Karpas-422 (cell line): ENCODE measurements around the gene SPAG9. TPM values are rescaled to one million over a fixed set of nuclear protein-coding genes. Genes with fewer than 3 reads are reported as not detected.

Experiments
- DNase-seq: peaks from one replicate; pipeline ENCODE4 v3.0.0-alpha.2; 2015
- H2AFZ ChIP-seq: fragments of 200-600 bp; sonication (generic); 2 replicates; pipeline ENCODE4 v1.6.1; 2014; ENCODE audit warnings: antibody characterized with exemption, low read length, mixed read lengths
- H3K27ac ChIP-seq: fragments of 200-600 bp; sonication (generic); 2 replicates; pipeline ENCODE4 v1.5.1; 2014; ENCODE audit warnings: mild to moderate bottlenecking, low read length, moderate library complexity
- H3K27me3 ChIP-seq: fragments of 200-600 bp; sonication (generic); 2 replicates; pipeline ENCODE4 v1.6.1; 2014; ENCODE audit warnings: low read length, mixed read lengths
- H3K36me3 ChIP-seq: fragments of 200-600 bp; sonication (generic); 2 replicates; pipeline ENCODE4 v1.6.1; 2014; ENCODE audit warnings: low read length, mixed read lengths; ENCODE audit not compliant: insufficient read depth
- H3K4me1 ChIP-seq: fragments of 200-600 bp; sonication (generic); 2 replicates; pipeline ENCODE4 v1.6.1; 2014; ENCODE audit warnings: mild to moderate bottlenecking, low read length, mixed read lengths
- H3K4me2 ChIP-seq: fragments of 200-600 bp; sonication (generic); 2 replicates; pipeline ENCODE4 v1.6.1; 2014; ENCODE audit warnings: low read length, low read depth, mild to moderate bottlenecking; ENCODE audit not compliant: poor library complexity, severe bottlenecking
- H3K4me3 ChIP-seq: fragments of 200-600 bp; sonication (generic); 2 replicates; pipeline ENCODE4 v1.5.1; 2014; ENCODE audit warnings: mild to moderate bottlenecking, antibody characterized with exemption, low read length, mixed read lengths
- H3K79me2 ChIP-seq: fragments of 200-600 bp; sonication (generic); 2 replicates; pipeline ENCODE4 v1.6.1; 2014; ENCODE audit warnings: mild to moderate bottlenecking, low read length, mixed read lengths
- H3K9ac ChIP-seq: fragments of 200-600 bp; sonication (generic); 2 replicates; pipeline ENCODE4 v1.6.0; 2014; ENCODE audit warnings: low read length
- H3K9me2 ChIP-seq: fragments of 200-600 bp; sonication (generic), shearing (Covaris generic); replicated peaks from 2 replicates; pipeline ENCODE4 v1.6.0; 2014; ENCODE audit warnings: mild to moderate bottlenecking, low read length, moderate library complexity; ENCODE audit not compliant: insufficient read depth
- H3K9me3 ChIP-seq: fragments of 300-700, 200-600 bp; sonication (generic); 2 replicates; pipeline ENCODE4 v1.6.1; 2014; ENCODE audit warnings: low read length, mixed read lengths
- H4K20me1 ChIP-seq: fragments of 200-600 bp; sonication (generic); 2 replicates; pipeline ENCODE4 v1.6.1; 2014; ENCODE audit warnings: mild to moderate bottlenecking, antibody characterized with exemption, low read length, low read depth; ENCODE audit not compliant: insufficient read depth
- total RNA-seq: library from RNA; depleted of rRNA; stranded (reverse); fragments of >200 nt; shearing (Covaris generic); gene quantifications from 2 replicates; pipeline ENCODE4 v1.2.3, GENCODE V29; 2014; ENCODE audit warnings: low replicate concordance

Gene SPAG9
- total RNA-seq, 1 experiment from 2014 or later, result 62.4 TPM

DNA sequence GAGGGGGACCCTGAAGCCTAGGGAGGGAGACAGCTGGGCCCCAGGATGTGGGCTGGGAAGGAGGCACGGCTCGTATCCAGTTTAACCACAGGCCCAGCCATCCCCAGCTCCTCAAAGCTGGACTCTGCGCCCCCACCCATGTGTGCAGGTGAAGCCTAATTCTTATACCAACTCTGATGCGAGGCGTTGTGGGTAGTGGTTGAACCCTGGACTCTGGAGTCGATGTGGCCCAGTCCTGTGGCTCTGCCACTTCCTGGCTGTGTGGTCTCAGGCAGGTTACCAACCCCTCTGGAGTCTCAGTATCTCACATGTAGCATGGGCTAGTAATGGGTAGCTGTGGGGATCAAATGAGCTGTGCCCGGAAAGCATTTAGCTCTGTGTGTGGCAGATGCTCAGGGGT lies 194.1 kb downstream of the SPAG9 start:
- H3K27ac ChIP-seq, result no peak overlapping the region
- no peaks in the 10 kb centered on the region for H3K27me3 ChIP-seq
- DNase-seq, result no peak
- H3K4me1 ChIP-seq, result peaks cover 25% of the 10 kb centered on the region
- H2AFZ ChIP-seq, result no peak overlapping the region
- H3K9me2 ChIP-seq, result no peaks in the 10 kb centered on the region
- H3K36me3 ChIP-seq, result no peaks in the 10 kb centered on the region
- H4K20me1 ChIP-seq, result peaks cover 9% of the 10 kb centered on the region; the same call in 1 of the 2 replicates
- H3K9ac ChIP-seq, result no peak overlapping the region
- H3K4me3 ChIP-seq, result no peak overlapping the region
- H3K79me2 ChIP-seq, result no peaks in the 10 kb centered on the region
- no peak overlapping the region for H3K4me2 ChIP-seq
- H3K9me3 ChIP-seq, result no peaks in the 10 kb centered on the region

DNA sequence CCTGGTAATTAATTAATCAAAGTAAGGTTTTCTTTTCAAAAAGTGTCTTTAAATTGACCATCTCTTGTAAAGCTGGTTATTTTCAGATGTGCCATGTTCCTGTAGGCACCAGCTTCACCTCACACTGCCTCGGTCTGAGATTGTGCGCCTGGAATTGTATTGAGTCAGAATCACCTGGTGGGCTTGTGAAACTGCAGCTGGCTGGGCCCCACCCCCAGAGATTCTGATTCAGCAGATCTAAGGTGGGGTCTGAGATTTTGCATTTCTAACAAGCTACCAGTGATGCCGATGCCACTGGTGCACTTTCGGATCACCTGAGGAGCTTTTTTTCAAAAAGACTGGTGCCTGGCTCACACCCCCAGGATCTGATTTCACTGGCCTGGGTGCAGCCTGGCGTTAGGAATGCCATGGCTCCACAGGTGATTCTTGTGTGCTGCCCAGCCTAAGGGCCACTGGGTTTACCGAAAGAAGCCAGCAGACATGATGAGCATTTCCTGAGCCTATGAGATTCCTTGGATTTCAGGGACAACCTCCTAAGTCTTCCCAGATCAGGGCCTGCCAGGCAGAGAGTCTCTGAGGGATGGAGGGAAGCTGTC lies 195.3 kb downstream of the SPAG9 start:
- Histone ChIP-seq H3K9me3 (no peaks in the 10 kb centered on the region), H3K4me2 (no peak overlapping the region), H3K9me2 (no peaks in the 10 kb centered on the region), H3K27me3 (no peaks in the 10 kb centered on the region), H3K4me1 (peaks cover 13% of the 10 kb centered on the region), H3K9ac (no peak overlapping the region), H3K36me3 (no peaks in the 10 kb centered on the region), H2AFZ (no peak overlapping the region), H4K20me1 (peaks cover 9% of the 10 kb centered on the region; the same call in 1 of the 2 replicates), H3K4me3 (no peak overlapping the region), H3K79me2 (no peaks in the 10 kb centered on the region), H3K27ac (no peak overlapping the region)
- DNase-seq, result no peak

DNA sequence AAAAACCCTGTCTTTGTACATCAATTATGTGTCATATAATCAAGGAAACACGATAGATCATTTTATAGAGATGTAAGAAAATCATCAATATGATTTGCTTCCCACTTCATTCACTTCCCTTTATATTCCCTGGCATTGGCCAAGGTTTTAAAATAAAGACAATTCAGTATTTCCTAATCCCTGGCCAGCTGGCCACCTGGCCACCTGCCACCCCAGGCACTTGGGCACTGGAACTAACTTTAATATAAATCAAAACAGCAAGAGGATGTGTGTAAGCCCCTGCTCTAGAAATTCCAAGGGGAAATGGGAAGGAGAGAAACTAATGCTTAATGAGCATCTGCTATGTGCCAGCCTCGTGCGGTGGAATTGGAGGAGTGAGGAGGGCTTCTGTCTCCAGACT lies 195.9 kb downstream of the SPAG9 start:
- peaks cover 7% of the 10 kb centered on the region for H3K4me1 ChIP-seq
- no peak for DNase-seq

GRCh38 chr17:50924300-50924699 lies 196.4 kb downstream of the SPAG9 start:
- Histone ChIP-seq H3K4me1 (peaks cover 2% of the 10 kb centered on the region), H4K20me1 (peaks cover 3% of the 10 kb centered on the region; the same call in 1 of the 2 replicates), H3K79me2 (no peaks in the 10 kb centered on the region), H3K9ac (no peak overlapping the region), H3K9me3 (no peaks in the 10 kb centered on the region), H3K4me3 (no peak overlapping the region), H3K36me3 (no peaks in the 10 kb centered on the region), H3K27me3 (no peaks in the 10 kb centered on the region), H3K9me2 (no peaks in the 10 kb centered on the region), H3K27ac (no peak overlapping the region), H3K4me2 (no peak overlapping the region), H2AFZ (no peak overlapping the region)
- no peak for DNase-seq

More for the DNA sequence above, 195.9 kb downstream of the SPAG9 start:
- Histone ChIP-seq H3K27ac (no peak overlapping the region), H3K9me2 (no peaks in the 10 kb centered on the region), H3K4me2 (no peak overlapping the region), H4K20me1 (peaks cover 6% of the 10 kb centered on the region; the same call in 1 of the 2 replicates), H3K9me3 (no peaks in the 10 kb centered on the region), H3K27me3 (no peaks in the 10 kb centered on the region), H2AFZ (no peak overlapping the region), H3K9ac (no peak overlapping the region), H3K79me2 (no peaks in the 10 kb centered on the region), H3K36me3 (no peaks in the 10 kb centered on the region), H3K4me3 (no peak overlapping the region)

DNA sequence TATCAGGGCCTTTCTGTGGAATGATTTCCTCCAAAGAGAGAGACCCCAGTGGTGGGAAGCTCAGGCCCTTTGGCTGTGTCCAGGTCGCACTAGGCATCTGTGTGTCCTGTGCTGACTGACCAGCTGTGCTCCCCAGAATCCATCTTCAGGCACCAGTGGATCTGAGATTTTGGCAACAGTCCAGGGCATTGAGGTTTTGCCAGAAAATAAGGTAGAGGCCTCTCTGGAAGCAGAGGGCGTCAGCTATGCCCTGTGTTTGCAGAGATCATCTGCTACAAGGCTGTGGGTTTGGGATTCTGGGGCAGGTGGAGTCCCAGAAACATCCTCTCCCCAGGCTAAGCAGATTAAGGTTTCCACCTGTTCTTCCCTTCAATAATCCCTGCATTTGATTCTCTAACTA lies 197.1 kb downstream of the SPAG9 start:
- H3K4me1 ChIP-seq, result no peaks in the 10 kb centered on the region
- H3K27ac ChIP-seq, result no peak overlapping the region
- no peaks in the 10 kb centered on the region for H3K9me2 ChIP-seq
- no peaks in the 10 kb centered on the region for H3K9me3 ChIP-seq
- no peak overlapping the region for H3K4me2 ChIP-seq
- DNase-seq, result no peak
- H4K20me1 ChIP-seq, result no peaks in the 10 kb centered on the region; the same call in 1 of the 2 replicates
- no peak overlapping the region for H2AFZ ChIP-seq
- no peak overlapping the region for H3K9ac ChIP-seq
- no peaks in the 10 kb centered on the region for H3K36me3 ChIP-seq
- no peaks in the 10 kb centered on the region for H3K27me3 ChIP-seq
- no peak overlapping the region for H3K4me3 ChIP-seq
- no peaks in the 10 kb centered on the region for H3K79me2 ChIP-seq

- H3K4me2 ChIP-seq, result no peak overlapping the region
- no peak overlapping the region for H3K4me3 ChIP-seq
- H3K9ac ChIP-seq, result no peak overlapping the region
- H2AFZ ChIP-seq, result no peak overlapping the region
- H3K79me2 ChIP-seq, result no peaks in the 10 kb centered on the region
- no peak overlapping the region for H3K27ac ChIP-seq
- H3K27me3 ChIP-seq, result no peaks in the 10 kb centered on the region
- H3K36me3 ChIP-seq, result no peaks in the 10 kb centered on the region
- H3K9me3 ChIP-seq, result no peaks in the 10 kb centered on the region
- no peak for DNase-seq
- H3K4me1 ChIP-seq, result no peaks in the 10 kb centered on the region
- no peaks in the 10 kb centered on the region for H3K9me2 ChIP-seq
- H4K20me1 ChIP-seq, result no peaks in the 10 kb centered on the region; the same call in 1 of the 2 replicates
These were observed 197.8 kb downstream of the SPAG9 start for GRCh38 chr17:50922721-50923405.

DNA sequence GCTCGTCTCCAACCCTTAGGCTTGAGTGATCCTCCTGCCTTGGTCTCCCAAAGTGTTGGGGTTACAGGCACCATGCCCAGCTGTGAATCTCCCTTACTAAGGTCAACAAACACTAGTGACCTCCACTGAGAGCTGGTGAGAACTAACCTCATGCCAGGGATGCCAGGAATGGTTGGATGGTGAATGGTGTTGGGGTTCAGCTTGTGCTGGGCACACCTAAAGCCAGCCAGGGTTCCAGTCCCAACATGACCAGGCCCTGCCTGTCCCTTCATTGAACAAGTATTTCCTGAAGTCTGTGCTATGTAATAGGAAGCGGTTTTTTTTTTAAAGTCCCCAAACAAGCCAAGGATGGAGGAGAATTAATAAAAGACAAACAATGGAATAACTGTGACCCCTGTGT lies 198.6 kb downstream of the SPAG9 start:
- Histone ChIP-seq H3K27me3 (no peaks in the 10 kb centered on the region), H3K9ac (no peak overlapping the region), H3K4me1 (peaks cover 7% of the 10 kb centered on the region), H3K36me3 (no peaks in the 10 kb centered on the region), H3K9me2 (no peaks in the 10 kb centered on the region), H3K4me3 (no peak overlapping the region), H3K27ac (no peak overlapping the region), H3K4me2 (no peak overlapping the region), H3K79me2 (no peaks in the 10 kb centered on the region), H2AFZ (no peak overlapping the region), H3K9me3 (no peaks in the 10 kb centered on the region), H4K20me1 (no peaks in the 10 kb centered on the region; the same call in 1 of the 2 replicates)
- no peak for DNase-seq

DNA sequence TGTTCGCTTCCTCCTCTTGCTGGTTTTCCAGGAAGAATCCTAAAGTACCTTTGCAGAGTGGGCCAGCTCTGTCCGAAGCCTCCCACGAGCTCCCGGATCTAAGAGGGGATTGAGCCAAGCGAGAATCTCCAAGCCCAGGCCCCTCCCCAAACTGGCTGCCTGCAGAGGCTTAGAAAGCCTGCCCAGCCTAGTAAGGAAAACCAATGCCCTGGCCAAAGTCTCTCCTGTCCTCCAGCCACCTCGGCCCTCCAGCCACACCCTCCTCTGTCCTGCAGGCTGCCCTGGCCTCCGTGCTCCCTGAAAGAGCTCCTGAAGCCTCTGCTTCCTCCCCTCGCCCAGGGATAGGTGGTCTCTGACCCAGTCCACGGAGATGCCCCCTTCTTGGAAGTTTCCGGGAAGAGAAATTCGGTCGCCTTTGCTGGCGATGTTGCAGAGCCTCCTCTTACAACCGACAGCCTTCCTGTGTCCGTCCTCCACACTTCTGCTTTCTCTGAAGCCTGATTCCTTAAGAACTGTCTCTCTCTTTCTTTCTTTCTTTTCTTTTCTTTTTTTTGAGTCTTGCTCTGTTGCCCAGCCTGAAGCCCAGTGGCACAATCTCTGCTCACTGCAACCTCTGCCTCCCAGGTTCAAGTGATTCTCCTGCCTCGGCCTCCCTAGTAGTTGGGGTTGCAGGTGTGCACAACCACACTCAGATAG lies 199.6 kb downstream of the SPAG9 start:
- Histone ChIP-seq H2AFZ (no peak overlapping the region), H3K9me2 (no peaks in the 10 kb centered on the region), H3K9ac (no peak overlapping the region), H3K4me1 (peaks cover 9% of the 10 kb centered on the region), H3K27me3 (no peaks in the 10 kb centered on the region), H3K79me2 (no peaks in the 10 kb centered on the region), H3K4me2 (no peak overlapping the region), H4K20me1 (no peaks in the 10 kb centered on the region; the same call in 1 of the 2 replicates), H3K36me3 (no peaks in the 10 kb centered on the region), H3K4me3 (no peak overlapping the region), H3K27ac (no peak overlapping the region), H3K9me3 (no peaks in the 10 kb centered on the region)
- DNase-seq, result no peak
